ENCODE data around the gene RBM4B. TPM values are rescaled to one million over a fixed set of nuclear protein-coding genes. Genes with fewer than 3 reads are reported as not detected.

Gene RBM4B
- total and polyA plus RNA-seq, 2 of the 4 experiments (the other 2 are of a cell fraction) = 23.1 to 26.7 TPM

GRCh38 chr11:66676282-66676919 is 1.3 kb downstream of the RBM4B start (continued):
- TF ChIP-seq RAD21 (IDR thresholded peaks at IDR 0.05; ENCODE audit: low read length) = no peak

- Histone ChIP-seq H4K8ac (ENCODE audit: low read depth in 2 of 2, low read length in 2 of 2) (no peak overlapping the region), H2BK20ac (ENCODE audit: low read depth, low read length) (no peak overlapping the region), H3K27ac (ENCODE audit: insufficient read depth, low read length) (no peak overlapping the region), H3K9me3 (ENCODE audit: control insufficient read depth, insufficient read depth, low read length) (no peaks in the 10 kb centered on the region), H3K36me3 (ENCODE audit: control insufficient read depth, insufficient read depth, low read length) (peaks cover 8% of the 10 kb centered on the region), H2AFZ (replicated peaks; ENCODE audit: low read length, poor library complexity) (no peak overlapping the region), H3K18ac (ENCODE audit: low read depth, low read length) (no peak overlapping the region), H4K20me1 (ENCODE audit: insufficient read depth, low read length) (peaks cover 10% of the 10 kb centered on the region; the same call in 1 of the 2 replicates), H3K4me3 (ENCODE audit: insufficient read depth, low read depth, low read length) (no peak overlapping the region), H4K5ac (ENCODE audit: low read depth, low read length) (no peak overlapping the region), H2BK15ac (ENCODE audit: low read depth, low read length) (no peak overlapping the region), H3K23ac (ENCODE audit: low read depth, low read length) (peak overlapping the region; percentile 26; the same call in 1 of the 2 replicates), H3K56ac (ENCODE audit: extremely low read depth, insufficient read depth, low read length) (no peak overlapping the region), H3K4me1 (ENCODE audit: control insufficient read depth, insufficient read depth, low read length) (peaks cover 5% of the 10 kb centered on the region), H3K4ac (ENCODE audit: low read depth, low read length) (no peak overlapping the region), H3K9ac (ENCODE audit: low read depth, low read length) (no peak overlapping the region), H3K14ac (replicated peaks; ENCODE audit: low read depth, low read length) (no peak overlapping the region), H3K27me3 (ENCODE audit: control insufficient read depth, insufficient read depth, low read length) (no peaks in the 10 kb centered on the region), H3K4me2 (ENCODE audit: low read depth, low read length) (peak overlapping the region; percentile 63; the same call in 1 of the 2 replicates), H2AK9ac (replicated peaks; ENCODE audit: low read depth, low read length, poor library complexity) (no peak overlapping the region), H3K9me1 (ENCODE audit: insufficient read depth, low read length) (peaks cover 6% of the 10 kb centered on the region; the same call in 1 of the 2 replicates), H2AK5ac (ENCODE audit: low read depth, low read length) (no peak overlapping the region), H2BK120ac (ENCODE audit: low read depth, low read length) (no peak overlapping the region), H3K79me1 (ENCODE audit: low read depth in 1 of 2, low read length in 2 of 2) (peaks cover 25 to 51% of the 10 kb centered on the region in 2 experiments), H2BK5ac (ENCODE audit: low read depth, low read length, poor library complexity, severe bottlenecking) (no peak overlapping the region), H4K91ac (ENCODE audit: insufficient read depth, low read depth, low read length) (no peak overlapping the region)
- WGBS, 2 experiments (ENCODE audit: extremely low coverage in 2 of 2, insufficient read length in 1 of 2) = no CpG with 5 or more reads among the region's 2 CpGs
- TF ChIP-seq POLR2A (IDR thresholded peaks at IDR 0.05; ENCODE audit: low read depth, low read length) (no peak), SMC3 (IDR thresholded peaks at IDR 0.05; ENCODE audit: low read depth, low read length) (no peak), NFE2L2 (IDR thresholded peaks at IDR 0.05; ENCODE audit: low read depth, low read length) (no peak), ELK1 (IDR thresholded peaks at IDR 0.05; ENCODE audit: borderline replicate concordance, low read depth, low read length) (no peak), CEBPB (IDR thresholded peaks at IDR 0.05; ENCODE audit: low read depth, low read length) (no peak), RCOR1 (IDR thresholded peaks at IDR 0.05; ENCODE audit: insufficient replicate concordance, low read length) (no peak), MAZ (IDR thresholded peaks at IDR 0.05; ENCODE audit: borderline replicate concordance, low read depth, low read length) (no peak), MAFK (IDR thresholded peaks at IDR 0.05; ENCODE audit: low read depth, low read length) (no peak), MXI1 (IDR thresholded peaks at IDR 0.05; ENCODE audit: borderline replicate concordance, low read depth, low read length) (no peak)
- BruUV-seq (replicated peaks) = no TSS peak
- intact Hi-C loops (cut with micrococcal nuclease) = no loop called here
- ATAC-seq (ENCODE audit: low read depth) (no peak), DNase-seq (no peak)
- dilution Hi-C loops (cut with HindIII; ENCODE audit: low sequenced_read_pairs, unreplicated experiment) = no loop called here
- ChIA-PET CTCF (no interaction called here), POLR2A (ENCODE audit: unreplicated experiment) (no interaction called here)
- in situ Hi-C loops (cut with MboI; ENCODE audit: low sequenced_read_pairs) = no loop called here
These were observed 2.6 kb downstream of the RBM4B start for GRCh38 chr11:66674964-66675602.
